Measurements from ENCODE around the gene SLC4A3.

The SLC4A3 gene

GRCh38 chr2:219634171-219634940, 6.9 kb downstream of the SLC4A3 start:
- DNase-seq, result no peak

- no peak for DNase-seq
Measured at GRCh38 chr2:219634951-219635751, 7.7 kb downstream of the SLC4A3 start.

GRCh38 chr2:219636144-219636915, 8.9 kb downstream of the SLC4A3 start:
- no peak for DNase-seq

DNA sequence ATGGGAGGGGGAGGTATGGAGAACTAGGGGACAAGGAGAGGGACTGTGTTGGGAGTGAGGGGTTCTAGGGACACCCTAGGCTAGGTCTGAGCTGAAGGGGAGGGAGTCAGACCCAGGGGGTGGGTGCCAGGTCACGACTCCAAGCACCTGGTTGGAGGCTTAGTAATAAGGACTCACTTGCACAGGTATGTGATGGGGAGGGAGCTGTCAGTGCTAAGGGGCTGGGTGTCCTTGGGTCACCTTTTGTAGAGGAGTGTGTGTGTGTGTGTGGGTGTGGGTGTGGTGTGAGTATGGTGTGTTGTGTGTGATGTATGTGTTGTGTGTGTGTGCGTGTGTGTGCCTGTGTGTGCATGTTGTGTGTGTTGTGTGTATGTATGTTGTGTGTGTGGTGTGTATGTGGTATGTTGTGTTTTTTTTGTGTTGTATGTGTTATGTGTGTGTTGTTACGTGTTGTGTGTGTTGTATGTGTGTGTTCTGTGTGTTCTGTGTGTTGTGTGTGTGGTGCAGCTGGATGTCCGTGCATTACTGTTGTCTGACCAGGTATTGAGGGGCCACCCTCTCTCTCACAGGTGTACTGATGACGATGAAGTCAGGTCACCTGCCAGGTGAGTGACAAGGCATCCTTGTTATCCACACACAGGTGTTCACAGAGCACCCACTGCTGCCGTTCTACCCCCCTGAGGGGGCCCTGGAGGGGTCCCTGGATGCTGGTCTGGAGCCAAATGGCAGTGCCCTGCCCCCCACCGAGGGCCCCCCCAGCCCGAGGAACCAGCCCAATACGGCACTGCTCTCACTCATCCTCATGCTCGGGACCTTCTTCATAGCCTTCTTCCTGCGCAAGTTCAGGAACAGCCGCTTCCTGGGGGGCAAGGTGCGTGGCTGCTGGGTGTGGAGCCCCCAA, 9.8 kb downstream of the SLC4A3 start:
- DNase-seq, result no peak

GRCh38 chr2:219637842-219638185, 10.4 kb downstream of the SLC4A3 start:
- DNase-seq, result no peak

- no peak for DNase-seq
Measured at GRCh38 chr2:219638217-219638947, 11.0 kb downstream of the SLC4A3 start.

- no peak for DNase-seq
Measured at GRCh38 chr2:219638948-219639755, 11.7 kb downstream of the SLC4A3 start.

- no peak for DNase-seq
Measured at GRCh38 chr2:219641390-219642068, 14.1 kb downstream of the SLC4A3 start.

DNA sequence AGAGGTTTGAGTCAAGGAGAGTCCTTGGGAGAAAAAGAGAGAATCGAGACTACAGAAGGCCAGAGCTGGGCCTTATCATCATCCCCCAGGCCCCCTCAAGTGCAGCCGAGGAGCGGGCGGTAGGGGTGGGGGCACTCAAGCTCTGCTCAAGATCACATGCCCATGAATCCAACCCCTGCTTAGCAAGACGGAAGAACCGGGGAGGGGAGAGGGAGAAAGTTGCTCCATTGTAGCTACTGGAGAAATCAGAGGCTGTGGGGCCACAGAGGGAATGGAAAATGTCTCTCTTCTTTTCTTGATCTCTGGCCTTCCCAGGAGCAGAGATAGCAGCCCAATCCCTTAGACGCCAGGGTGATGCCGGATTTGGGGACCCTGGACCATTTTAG, 14.6 kb downstream of the SLC4A3 start:
- no peak for DNase-seq

DNA sequence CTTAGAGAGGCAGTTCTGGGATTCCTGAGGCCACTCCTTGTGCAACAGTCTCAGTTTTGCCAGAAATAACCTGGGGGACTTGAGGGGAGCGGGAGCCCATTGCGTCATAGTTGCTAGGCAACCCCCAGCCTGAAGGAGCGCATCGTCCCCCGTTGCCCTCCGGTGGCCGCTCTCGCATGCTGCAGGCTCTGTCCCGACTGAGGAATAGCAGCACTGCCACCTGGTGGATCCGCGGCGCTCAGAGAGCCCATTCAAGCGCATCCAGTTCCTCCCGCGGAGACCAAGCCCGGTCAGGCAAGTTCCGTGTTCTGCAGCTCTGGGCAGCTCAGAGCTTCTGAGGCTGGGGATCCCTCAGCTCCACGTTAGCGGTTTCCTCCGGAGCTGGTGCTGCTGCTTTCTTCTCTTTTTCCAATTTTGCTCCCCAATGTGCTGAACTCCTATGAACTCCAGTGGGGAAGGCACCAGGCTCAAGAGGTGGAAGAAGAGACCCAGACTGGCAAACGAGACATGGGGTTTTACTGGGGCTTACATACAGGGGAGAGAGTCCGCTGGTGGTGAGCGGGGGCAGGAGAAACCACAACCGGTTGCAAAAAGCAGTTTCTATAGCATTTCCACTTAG, 15.1 kb downstream of the SLC4A3 start:
- DNase-seq, result peak; percentile 28

- DNase-seq, result no peak
Measured at GRCh38 chr2:219643084-219643473, 15.6 kb downstream of the SLC4A3 start.

DNA sequence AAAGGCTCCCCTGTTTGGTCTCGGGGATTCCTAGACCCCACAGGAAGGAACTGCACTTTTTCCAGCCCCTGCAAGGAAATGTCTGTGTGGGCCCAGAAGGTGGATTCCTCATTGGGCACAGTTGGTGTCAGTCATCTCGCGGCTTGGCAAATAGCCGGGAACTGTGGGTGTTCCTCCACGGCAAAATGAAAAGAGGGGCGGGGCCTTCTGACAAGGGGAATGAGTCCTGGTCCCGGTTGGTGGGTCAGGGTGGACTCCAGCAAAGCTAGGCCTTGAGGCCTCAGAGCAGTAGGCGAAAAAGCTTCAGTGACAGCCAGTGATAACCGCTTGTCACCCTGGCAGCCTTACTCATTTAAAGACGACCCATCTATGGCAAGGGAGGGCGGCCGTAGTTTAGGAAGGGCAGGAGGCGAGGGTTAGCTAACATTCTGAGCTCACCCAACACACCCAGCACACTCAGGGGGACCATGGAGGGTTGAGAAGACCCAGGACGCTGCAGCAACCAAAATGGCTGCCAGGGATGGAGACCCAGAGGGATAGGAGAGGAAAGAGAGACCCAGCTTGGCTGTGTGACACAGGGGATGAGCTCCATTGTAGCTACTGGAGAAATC, 16.5 kb downstream of the SLC4A3 start:
- DNase-seq, result no peak

- DNase-seq, result no peak
Measured at GRCh38 chr2:219644801-219645480, 17.5 kb downstream of the SLC4A3 start.

DNA sequence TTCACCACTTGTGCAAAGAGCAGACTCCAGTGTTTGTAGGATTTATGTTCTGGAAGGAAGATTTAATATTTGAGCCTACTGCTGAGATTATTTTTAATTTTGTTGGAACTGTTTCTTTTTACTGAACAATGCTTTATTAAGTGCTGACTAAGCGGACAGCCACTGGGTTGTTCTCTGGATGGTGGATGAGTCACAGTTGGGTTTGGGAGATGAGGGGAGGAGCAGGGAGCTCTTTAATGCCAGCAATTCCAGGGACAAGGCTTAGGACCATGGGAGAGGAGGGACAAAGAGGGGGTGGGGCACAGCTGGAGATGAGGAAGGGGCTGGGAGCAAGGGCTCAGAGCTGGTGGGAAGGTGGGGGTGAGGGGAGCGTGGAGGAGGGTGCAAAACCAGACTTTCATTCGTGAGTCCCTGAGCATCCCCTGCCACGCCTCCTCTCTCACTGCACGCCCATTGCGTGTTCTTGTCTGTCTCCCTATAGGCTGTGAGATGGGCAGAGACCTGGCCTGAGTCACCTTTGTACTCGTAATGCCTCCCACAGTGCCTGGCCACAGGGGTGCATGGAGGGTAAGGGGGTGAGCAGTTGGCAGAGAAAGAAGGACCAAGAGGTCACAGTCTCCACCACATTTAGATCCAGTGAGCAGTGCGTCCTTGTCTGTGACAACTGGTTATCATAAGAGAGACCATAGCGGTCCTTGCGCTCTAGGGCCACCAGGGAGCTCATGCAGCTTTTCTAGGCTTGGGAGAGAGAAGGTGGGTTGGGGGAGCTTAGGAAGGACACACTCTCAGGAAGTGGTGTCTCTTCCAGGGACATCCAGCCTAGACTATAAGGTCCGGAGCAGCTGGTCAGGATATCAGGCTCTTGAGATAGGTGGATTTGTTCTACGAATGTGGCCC, 18.4 kb downstream of the SLC4A3 start:
- no peak for DNase-seq

GRCh38 chr2:219648176-219648575, 20.7 kb downstream of the SLC4A3 start:
- no peak for DNase-seq

DNA sequence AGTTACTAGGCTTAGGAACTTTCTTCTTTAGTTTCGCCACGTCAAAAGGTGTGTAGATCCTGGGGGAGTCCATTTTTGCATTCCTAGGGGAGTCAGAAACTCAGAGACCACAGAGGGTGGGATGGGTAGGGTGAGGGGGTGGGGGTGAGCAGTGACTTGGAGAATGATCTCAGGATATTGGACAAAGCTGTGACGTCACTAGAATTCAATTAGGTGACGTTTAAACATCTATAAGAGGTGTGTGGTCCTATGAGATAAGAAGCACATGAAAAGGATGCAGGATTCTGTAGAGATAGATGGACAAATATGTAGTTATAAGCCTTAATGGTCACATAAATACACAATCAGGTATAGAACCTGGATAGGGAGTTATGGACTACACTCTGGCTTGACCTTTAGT, 21.5 kb downstream of the SLC4A3 start:
- DNase-seq, result no peak

- DNase-seq, result no peak
Measured at GRCh38 chr2:219650426-219651248, 23.2 kb downstream of the SLC4A3 start.

Measured in NCI-H1417 treated with DMSO at 0.1 percent for 48 hours (cell line).